Mesenchymal stem cell (in vitro differentiated cells and primary cell): Measurements from ENCODE around the gene LMO2.
"Not testable (repeated sequence)": the region's sequence is repeated elsewhere in the genome, so short reads cannot be mapped to it uniquely, and the experiment has no call there.

ENCODE experiments used
- DNase-seq: peaks from one replicate; pipeline ENCODE4 v3.0.0-alpha.2; 2013
- H2AFZ ChIP-seq: one replicate; pipeline ENCODE4 v1.6.1; 2013; ENCODE audit warnings: low read depth, mild to moderate bottlenecking, control low read depth, inconsistent platforms, low read length, moderate library complexity
- H2AK5ac ChIP-seq: 2 replicates; pipeline ENCODE4 v1.6.1; 2013; ENCODE audit warnings: low read length, moderate library complexity, mild to moderate bottlenecking, inconsistent platforms; ENCODE audit not compliant: severe bottlenecking
- H2BK120ac ChIP-seq: one replicate; pipeline ENCODE4 v1.6.1; 2013; ENCODE audit warnings: low read depth, mild to moderate bottlenecking, inconsistent platforms, low read length, moderate library complexity
- H2BK12ac ChIP-seq, 2 experiments: one replicate each; pipeline ENCODE4 v1.6.1; 2013; ENCODE audit warnings: inconsistent platforms in 2 of 2, low read length in 2 of 2, mild to moderate bottlenecking in 2 of 2, moderate library complexity in 2 of 2, control low read depth in 1 of 2
- H2BK15ac ChIP-seq: one replicate; pipeline ENCODE4 v1.6.1; 2013; ENCODE audit warnings: mild to moderate bottlenecking, low read depth, inconsistent platforms; ENCODE audit not compliant: poor library complexity, severe bottlenecking
- H2BK5ac ChIP-seq: 2 replicates; pipeline ENCODE4 v1.6.1; 2013; ENCODE audit warnings: low read depth, mild to moderate bottlenecking, low read length, control low read depth, inconsistent platforms; ENCODE audit not compliant: poor library complexity, severe bottlenecking
- H3K14ac ChIP-seq, 2 experiments: one replicate each; pipeline ENCODE4 v1.6.1; 2013; ENCODE audit warnings: inconsistent platforms in 2 of 2, low read length in 2 of 2, control low read depth in 1 of 2, mild to moderate bottlenecking in 1 of 2, moderate library complexity in 1 of 2
- H3K18ac ChIP-seq, 2 experiments: one replicate each; pipeline ENCODE4 v1.6.1; 2013; ENCODE audit warnings: inconsistent platforms in 2 of 2, low read length in 2 of 2, control low read depth in 1 of 2, low read depth in 1 of 2, mild to moderate bottlenecking in 1 of 2
- H3K23ac ChIP-seq, 2 experiments: one replicate each; pipeline ENCODE4 v1.6.1; 2013; ENCODE audit warnings: inconsistent platforms in 2 of 2, low read length in 2 of 2, mild to moderate bottlenecking in 2 of 2, moderate library complexity in 2 of 2, control low read depth in 1 of 2
- H3K27ac ChIP-seq: 2 replicates; pipeline ENCODE4 v1.5.1; 2013; ENCODE audit warnings: mild to moderate bottlenecking, moderate library complexity, low read length, control low read depth, inconsistent platforms; ENCODE audit not compliant: poor library complexity, severe bottlenecking
- H3K27me3 ChIP-seq, 2 experiments: 2 replicates each; pipeline versions ENCODE4 v1.6.1 to v1.7.0; 2013; ENCODE audit warnings: low read length in 2 of 2, mild to moderate bottlenecking in 2 of 2, moderate library complexity in 2 of 2, control low read depth in 1 of 2, inconsistent platforms in 1 of 2; ENCODE audit not compliant: control insufficient read depth in 1 of 2, insufficient read depth in 1 of 2
- H3K36me3 ChIP-seq, 2 experiments: 2 replicates each; pipeline versions ENCODE4 v1.6.1 to v1.7.0; 2013; ENCODE audit warnings: low read length in 2 of 2, control low read depth in 1 of 2, inconsistent platforms in 1 of 2, low read depth in 1 of 2, mild to moderate bottlenecking in 1 of 2; ENCODE audit not compliant: insufficient read depth in 2 of 2, control insufficient read depth in 1 of 2
- H3K4ac ChIP-seq, 2 experiments: one replicate each; pipeline ENCODE4 v1.6.1; 2013; ENCODE audit warnings: inconsistent platforms in 2 of 2, low read length in 2 of 2, mild to moderate bottlenecking in 2 of 2, moderate library complexity in 2 of 2, control low read depth in 1 of 2, low read depth in 1 of 2
- H3K4me1 ChIP-seq: 2 replicates; pipeline ENCODE4 v1.6.1; 2013; ENCODE audit warnings: low read depth, low read length, control low read depth; ENCODE audit not compliant: control insufficient read depth, insufficient read depth
- H3K4me2 ChIP-seq: 2 replicates; pipeline ENCODE4 v1.6.1; 2013; ENCODE audit warnings: low read length, mild to moderate bottlenecking, inconsistent platforms; ENCODE audit not compliant: poor library complexity, severe bottlenecking
- H3K4me3 ChIP-seq, 2 experiments: 2 replicates each; pipeline versions ENCODE4 v1.5.1 to v1.7.0; 2013; ENCODE audit warnings: low read length in 2 of 2, mild to moderate bottlenecking in 2 of 2, control low read depth in 1 of 2, low read depth in 1 of 2; ENCODE audit not compliant: insufficient read depth in 1 of 2
- H3K79me1 ChIP-seq: replicated peaks from 2 replicates; pipeline ENCODE4 v1.6.1; 2013; ENCODE audit warnings: mild to moderate bottlenecking, control low read depth, low read length, inconsistent platforms; ENCODE audit not compliant: poor library complexity, severe bottlenecking
- H3K9ac ChIP-seq: 2 replicates; pipeline ENCODE4 v1.7.0; 2013; ENCODE audit warnings: mild to moderate bottlenecking, low read length, moderate library complexity
- H3K9me3 ChIP-seq: 2 replicates; pipeline ENCODE4 v1.7.0; 2013; ENCODE audit warnings: mild to moderate bottlenecking, low read length; ENCODE audit not compliant: control insufficient read depth
- H4K8ac ChIP-seq: one replicate; pipeline ENCODE4 v1.6.1; 2013; ENCODE audit warnings: inconsistent platforms, mild to moderate bottlenecking, low read length, moderate library complexity
- H4K91ac ChIP-seq: one replicate; pipeline ENCODE4 v1.6.1; 2013; ENCODE audit warnings: mild to moderate bottlenecking, low read length, inconsistent platforms
- WGBS: methylation state at CpG from one replicate; pipeline ENCODE4 v1.1.7; 2013; ENCODE audit warnings: mixed read lengths; 5-methylcytosine and 5-hydroxymethylcytosine counted together

Gene LMO2

DNA sequence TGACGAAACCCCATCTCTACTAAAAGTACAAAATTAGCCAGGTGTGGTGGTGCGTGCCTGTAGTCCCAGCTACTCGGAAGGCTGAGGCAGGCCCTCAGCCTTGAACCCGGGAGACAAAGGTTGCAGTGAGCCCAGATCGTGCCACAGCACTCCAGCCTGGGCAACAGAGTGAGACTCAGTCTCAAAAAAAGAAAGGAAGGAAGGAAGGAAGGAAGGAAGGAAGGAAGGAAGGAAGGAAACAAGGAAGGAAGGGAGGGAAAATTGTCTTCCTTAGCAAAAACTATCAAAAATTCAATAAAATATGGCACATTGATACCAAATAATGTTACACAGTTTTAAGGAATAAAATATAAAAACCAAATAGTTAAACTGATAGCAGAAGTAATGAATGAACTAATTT, 54.5 kb downstream of the LMO2 start:
- H3K4ac ChIP-seq: not testable (repeated sequence)

DNA sequence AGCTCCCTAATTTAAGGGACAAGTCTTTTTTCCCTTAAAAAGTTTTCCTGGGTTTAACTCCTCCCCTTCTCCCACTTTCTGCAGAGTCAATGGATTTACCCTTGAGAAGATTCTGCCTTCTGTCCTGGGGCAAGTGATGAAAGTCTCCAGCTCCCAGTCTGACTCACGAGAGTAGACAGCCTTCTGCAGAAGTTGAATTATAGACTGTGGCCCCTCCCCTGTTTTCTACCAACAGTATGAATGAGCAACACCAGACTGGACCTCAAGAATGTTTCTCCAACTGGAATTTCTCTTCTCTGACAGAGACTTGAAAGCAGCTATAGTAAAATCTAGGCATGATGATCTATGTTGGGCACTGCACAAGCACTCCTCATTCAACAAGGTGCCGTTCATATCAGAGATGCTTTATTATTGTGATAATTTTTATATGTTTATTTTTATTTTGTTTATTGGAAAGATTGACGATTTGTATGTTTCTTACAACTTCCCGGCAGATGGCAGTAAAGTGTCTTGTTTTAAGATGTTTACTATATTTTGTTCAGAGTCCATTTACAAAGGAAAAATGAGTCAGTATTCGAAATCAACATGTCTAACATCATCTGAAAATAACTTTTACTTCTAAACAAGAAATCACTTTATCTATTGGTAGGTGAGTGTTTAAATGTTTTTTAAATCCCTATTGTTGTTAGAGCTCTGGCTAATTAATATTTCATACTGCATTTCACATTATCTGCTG, 56.6 kb downstream of the LMO2 start:
- Histone ChIP-seq H3K14ac (no peak overlapping the region), H3K79me1 (no peaks in the 10 kb centered on the region), H3K36me3 (no peaks in the 10 kb centered on the region), H4K91ac (no peak overlapping the region), H3K23ac (no peak overlapping the region), H3K9ac (peak overlapping the region; percentile 64), H2AFZ (no peak overlapping the region), H2BK15ac (no peak overlapping the region), H3K9me3 (no peaks in the 10 kb centered on the region), H4K8ac (no peak overlapping the region), H3K4me3 (peak overlapping the region in 1 of 2 experiments; percentile 46), H3K18ac (no peak overlapping the region), H3K27ac (no peak overlapping the region), H2BK120ac (no peak overlapping the region), H3K4me2 (no peak overlapping the region), H2AK5ac (no peak overlapping the region), H3K4ac (no peak overlapping the region), H2BK5ac (no peak overlapping the region), H3K27me3 (peaks cover 21 to 24% of the 10 kb centered on the region in 2 experiments), H3K4me1 (no peaks in the 10 kb centered on the region), H2BK12ac (no peak overlapping the region)
- 0% methylated on average over 3 of the region's 5 CpGs for WGBS
- DNase-seq: peak; percentile 96

More for the DNA sequence above, 54.5 kb downstream of the LMO2 start:
- H3K36me3 ChIP-seq, H4K91ac ChIP-seq, H3K27ac ChIP-seq, H3K4me2 ChIP-seq, H3K9ac ChIP-seq, H3K4me3 ChIP-seq, H3K9me3 ChIP-seq, H2BK15ac ChIP-seq, H2BK12ac ChIP-seq, H2BK120ac ChIP-seq, H3K4me1 ChIP-seq, H3K23ac ChIP-seq, H3K79me1 ChIP-seq, H4K8ac ChIP-seq, H3K14ac ChIP-seq, H2AK5ac ChIP-seq, H2AFZ ChIP-seq, H3K18ac ChIP-seq, DNase-seq: not testable (repeated sequence)
- peaks cover 20 to 40% of the 10 kb centered on the region in 2 experiments for H3K27me3 ChIP-seq
- H2BK5ac ChIP-seq: peak overlapping the region; percentile 19
- WGBS: 85% methylated on average over 4 of the region's 5 CpGs

DNA sequence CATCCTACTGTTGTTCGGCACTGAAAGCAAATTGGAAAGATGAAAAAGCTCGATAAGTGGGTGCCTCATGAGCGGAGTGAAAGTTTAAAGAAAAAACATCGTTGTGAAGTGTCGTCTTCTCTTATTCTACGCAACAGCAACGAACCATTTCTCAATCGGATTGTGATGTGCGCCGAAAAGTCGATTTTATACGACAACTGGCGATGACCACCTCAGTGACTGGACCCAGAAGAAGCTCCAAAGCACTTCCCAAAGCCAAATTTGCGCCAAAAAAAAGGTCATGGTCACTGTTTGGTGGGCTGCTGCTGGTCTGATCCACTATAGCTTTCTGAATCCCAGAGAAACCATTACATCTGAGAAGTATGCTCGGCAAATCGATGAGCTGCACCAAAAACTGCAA, 59.2 kb downstream of the LMO2 start:
- H3K4me2 ChIP-seq: no peak overlapping the region
- H3K27ac ChIP-seq: no peak overlapping the region
- no peak overlapping the region for H3K18ac ChIP-seq
- no peak overlapping the region for H2BK12ac ChIP-seq
- H3K4me3 ChIP-seq: no peak overlapping the region
- H3K36me3 ChIP-seq: no peaks in the 10 kb centered on the region
- H3K23ac ChIP-seq: no peak overlapping the region
- H3K14ac ChIP-seq: no peak overlapping the region
- no peak overlapping the region for H2BK120ac ChIP-seq
- peaks cover 26 to 38% of the 10 kb centered on the region in 2 experiments for H3K27me3 ChIP-seq
- no peak overlapping the region for H4K8ac ChIP-seq
- H3K9me3 ChIP-seq: no peaks in the 10 kb centered on the region
- no peak overlapping the region for H2BK5ac ChIP-seq
- peaks cover 8% of the 10 kb centered on the region for H3K4me1 ChIP-seq
- 93% methylated on average over 16 of the region's 16 CpGs for WGBS
- no peak overlapping the region for H3K9ac ChIP-seq
- no peak overlapping the region for H4K91ac ChIP-seq
- H2AFZ ChIP-seq: no peak overlapping the region
- H3K79me1 ChIP-seq: no peaks in the 10 kb centered on the region
- DNase-seq: no peak
- no peak overlapping the region for H3K4ac ChIP-seq
- no peak overlapping the region for H2BK15ac ChIP-seq
- no peak overlapping the region for H2AK5ac ChIP-seq

DNA sequence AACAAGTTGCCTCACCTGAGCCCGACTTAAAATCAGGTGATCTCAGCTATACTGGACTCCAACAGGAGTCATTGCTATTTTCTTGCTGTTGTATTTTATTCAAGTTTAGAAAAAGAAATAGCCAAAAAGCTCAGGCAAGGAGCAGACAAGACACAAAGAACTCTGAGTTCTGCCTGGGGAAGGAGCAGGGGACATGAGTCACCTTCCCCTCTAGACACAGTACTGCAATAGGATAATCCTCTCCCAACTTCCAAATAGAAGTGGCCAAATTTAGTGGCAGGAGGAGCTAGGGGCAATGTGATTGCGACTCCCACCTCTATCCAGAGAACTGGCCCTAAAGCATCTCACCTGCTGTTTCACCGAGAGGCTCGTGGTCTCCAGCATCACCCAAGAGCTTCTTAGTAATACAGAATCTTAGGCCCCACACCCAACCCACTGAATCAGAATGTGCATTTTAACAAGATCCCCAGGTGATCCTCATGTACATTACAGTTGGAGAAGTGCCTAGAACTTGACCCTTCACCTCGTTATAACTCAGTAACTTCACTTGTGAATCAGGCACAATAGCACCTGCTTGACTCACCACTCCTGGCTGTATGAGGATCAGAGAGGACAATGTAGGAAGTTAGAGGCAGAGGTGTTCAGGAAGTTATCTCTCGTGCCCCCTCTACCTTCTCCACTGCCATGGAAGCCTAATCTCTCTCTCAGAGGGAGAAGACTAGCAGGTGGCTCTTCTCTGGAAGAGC, 60.8 kb downstream of the LMO2 start:
- H3K36me3 ChIP-seq: no peaks in the 10 kb centered on the region
- WGBS: 99% methylated on average over 3 of the region's 6 CpGs

More for the DNA sequence above, 60.8 kb downstream of the LMO2 start:
- Histone ChIP-seq H3K18ac (no peak overlapping the region), H3K27me3 (peaks cover 42 to 45% of the 10 kb centered on the region in 2 experiments), H3K4me3 (no peak overlapping the region), H2AK5ac (no peak overlapping the region), H2BK15ac (no peak overlapping the region), H3K4ac (no peak overlapping the region), H3K23ac (no peak overlapping the region), H2BK12ac (no peak overlapping the region), H3K9ac (no peak overlapping the region), H3K4me2 (no peak overlapping the region), H3K4me1 (peaks cover 8% of the 10 kb centered on the region), H2BK120ac (no peak overlapping the region), H3K14ac (no peak overlapping the region), H3K9me3 (no peaks in the 10 kb centered on the region), H2AFZ (no peak overlapping the region), H2BK5ac (no peak overlapping the region), H4K8ac (no peak overlapping the region), H3K79me1 (no peaks in the 10 kb centered on the region), H4K91ac (no peak overlapping the region), H3K27ac (no peak overlapping the region)
- DNase-seq: no peak
